ENCODE results near the gene CALML3.

DNA sequence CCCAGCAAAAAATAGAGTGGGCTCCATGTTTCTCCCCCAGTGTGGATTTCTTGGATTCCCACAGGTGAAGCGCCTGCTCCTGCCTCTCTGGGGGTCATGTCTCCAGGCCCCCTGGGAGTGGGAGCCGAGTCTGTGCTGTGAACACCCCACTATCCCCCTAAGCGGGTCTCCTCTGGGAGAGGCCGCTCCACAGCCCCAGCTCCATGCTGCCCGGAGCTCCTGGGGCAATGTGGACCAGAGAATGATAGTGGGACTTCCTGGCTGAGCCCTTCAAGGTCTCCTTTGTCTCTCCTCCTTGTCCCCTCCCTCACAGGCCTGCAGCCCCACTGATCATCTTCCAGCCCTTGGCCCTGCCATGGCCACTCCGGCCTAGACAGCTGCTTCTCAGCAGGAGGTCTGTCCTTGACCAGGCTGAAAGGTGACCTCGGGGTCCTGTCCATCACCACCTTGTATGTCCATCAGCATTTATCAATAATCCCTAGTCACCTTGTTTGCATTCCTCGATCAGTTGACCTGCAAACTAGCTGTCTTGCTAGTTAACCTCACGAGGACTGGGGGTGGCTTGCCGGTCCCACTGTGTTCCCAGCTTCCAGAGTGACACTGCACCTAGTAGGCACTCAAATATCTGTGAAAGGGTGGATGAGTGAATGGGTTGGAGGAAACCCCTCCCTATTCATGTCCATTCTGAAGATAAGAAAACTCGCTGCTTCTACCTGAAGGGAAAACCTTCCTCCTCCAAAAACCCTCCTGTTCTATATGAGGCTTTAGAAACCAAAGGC lies 776 bp upstream of the CALML3 start:
- no peak for TF ChIP-seq EZH2 (IDR thresholded peaks at IDR 0.05; ENCODE audit: low read length, unreplicated experiment)
- no peak for TF ChIP-seq CTCF (conservative IDR thresholded peaks at IDR 0.05; ENCODE audit: low read depth, low read length)

Data from PC-3 (cell line).